ENCODE data around the gene DNMT3A.

DNMT3A gene

DNA sequence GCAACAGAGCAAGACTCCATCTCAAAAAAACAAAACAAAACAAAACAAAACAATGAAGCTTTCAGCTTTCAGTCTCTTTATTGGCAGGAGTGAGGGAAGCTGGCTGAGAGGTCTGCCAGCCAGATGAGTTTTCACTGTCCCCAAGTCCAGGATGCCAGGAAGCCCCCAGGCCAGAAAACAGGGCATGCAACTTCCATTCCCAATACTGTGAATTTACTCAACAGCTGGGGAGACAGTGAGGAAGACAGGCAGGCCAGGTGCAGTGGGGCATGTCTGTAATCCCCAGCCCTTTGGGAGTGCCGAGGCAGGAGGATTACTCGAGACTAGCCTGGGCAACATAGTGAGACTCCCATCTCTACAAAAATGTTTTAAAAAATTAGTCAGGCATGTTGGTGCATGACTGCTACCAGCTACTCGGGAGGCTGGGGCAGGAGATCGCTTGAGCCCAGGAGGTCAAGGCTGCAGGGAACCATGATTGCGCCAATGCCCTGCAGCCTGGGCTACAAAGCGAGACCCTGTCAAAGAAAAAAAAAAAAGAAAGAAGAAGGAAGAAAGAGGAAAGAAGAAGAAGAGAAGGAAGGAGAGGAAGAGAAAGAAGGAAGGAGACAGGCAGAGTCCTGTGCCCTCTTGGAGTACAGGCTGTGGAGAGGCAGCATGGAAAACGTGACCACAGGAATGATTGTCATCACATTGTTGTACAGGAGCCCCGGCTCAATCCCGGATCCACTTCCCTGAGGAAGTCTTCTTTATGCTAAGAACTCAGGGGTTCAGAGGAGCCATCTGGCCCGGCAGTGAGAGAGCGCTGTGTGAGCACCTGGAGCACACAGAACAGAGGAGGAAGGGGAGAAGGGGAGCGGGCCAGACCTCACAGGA is 144.2 kb downstream of the DNMT3A start:
- no peak for DNase-seq

DNA sequence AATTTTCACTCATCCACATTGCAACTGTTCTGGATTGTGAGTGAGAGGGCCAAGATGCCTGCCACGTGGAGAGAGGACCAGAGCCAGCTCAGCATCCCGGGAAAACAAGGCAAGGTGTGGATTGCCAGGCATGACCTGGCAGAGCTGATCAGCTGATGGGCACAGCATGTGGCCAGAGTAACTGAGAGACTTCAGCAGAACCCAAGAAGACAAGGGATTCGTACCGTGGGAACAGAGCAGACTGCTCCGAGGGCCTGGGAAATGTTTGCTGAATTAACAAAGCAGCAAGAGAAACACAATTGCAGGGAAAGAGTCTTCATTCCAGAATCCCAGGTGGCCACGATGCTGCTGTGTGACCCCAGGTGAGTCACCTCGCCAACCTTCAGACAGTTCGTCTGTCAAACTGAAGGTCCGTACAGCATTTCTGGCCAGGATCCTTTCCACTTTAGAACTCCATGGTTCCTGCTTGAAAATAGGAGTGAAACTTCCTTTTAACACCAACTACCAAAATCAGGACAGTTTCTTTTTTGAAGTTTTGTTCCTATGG is 147.1 kb downstream of the DNMT3A start:
- no peak for DNase-seq

DNA sequence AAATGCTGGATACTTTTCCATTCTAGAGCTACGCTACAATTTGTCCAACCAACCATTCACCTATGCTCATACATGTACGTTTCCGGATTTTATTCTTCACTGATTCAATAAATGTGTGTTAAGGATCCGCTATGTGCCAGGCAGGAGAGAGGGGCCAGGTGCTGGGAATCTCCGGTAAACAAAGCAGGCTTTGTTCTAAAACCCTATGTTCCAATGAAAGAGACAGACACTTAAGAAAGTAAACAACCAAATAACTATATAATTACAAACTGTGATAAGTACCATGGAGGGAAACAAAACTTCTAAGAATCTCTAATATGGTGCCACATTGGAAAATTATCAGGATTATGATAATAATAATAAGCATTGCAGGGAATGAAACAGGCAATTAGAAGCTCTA is 151.2 kb downstream of the DNMT3A start:
- DNase-seq: no peak

DNA sequence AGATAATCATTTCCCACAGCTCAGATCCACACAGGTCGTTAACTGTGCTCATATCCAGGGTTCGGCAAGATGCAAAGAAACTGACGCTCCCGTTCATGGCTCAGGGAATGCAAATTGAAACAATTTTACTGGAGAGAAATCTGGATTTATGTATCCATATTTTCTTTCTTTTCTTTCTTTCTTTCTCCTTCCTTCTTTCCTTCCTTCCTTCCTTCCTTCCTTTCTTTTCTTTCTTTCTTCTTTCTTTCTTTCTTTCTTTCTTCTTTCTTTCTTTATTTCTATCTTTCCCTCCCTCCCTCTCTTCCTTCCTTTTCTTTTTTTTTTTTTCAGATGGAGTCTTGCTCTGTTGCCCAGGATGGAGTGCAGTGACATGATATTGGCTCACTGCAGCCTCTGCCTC is 153.3 kb downstream of the DNMT3A start:
- no peak for DNase-seq

DNA sequence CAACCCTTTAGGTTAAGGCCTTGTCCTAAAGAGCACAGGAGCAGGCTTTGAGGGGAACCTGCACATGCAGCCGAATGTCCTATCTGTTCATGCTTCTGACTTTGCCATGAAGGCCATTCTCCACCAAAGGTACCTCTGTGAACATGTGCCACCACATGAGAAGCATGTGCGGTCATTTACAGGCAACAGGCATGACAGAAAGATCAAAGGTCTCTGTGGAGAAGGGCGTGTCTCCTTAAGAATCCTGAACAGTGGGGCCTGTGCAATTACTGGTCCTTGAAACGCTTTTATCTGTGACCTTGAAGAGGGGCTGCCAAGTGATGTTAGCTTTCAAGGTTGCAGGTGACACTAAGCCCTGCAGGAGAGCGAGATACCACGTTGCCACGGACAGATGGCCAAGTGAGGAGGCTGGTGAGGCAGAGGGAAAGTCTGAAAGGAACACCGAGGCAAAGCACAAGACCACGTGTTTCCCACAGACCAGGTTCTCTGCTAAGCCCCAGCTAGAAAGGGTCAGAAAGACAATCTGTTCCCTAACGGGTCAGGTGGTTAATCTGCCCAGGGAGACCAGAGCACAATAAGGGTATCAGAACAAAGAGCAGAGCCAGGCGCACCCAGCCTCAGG is 153.9 kb downstream of the DNMT3A start:
- no peak for DNase-seq

DNA sequence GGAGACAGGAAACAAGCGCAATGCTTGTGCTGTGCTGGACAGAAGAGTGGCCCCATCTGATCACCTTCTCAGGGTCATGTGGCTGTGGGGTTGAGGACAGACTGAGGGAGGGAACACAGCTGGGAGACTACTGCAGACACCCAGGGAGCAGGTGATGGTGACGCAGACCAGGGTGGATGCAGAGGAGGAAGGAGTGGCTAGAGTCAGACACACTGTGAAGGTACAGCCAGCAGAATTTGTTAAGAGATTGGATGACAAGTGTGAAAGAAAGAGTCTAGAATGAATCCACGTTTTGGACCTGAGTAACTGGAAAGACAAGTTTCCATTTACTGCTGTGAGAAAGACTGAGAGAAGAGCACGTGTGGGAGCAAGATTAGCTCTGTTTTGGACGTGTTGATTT is 157.5 kb downstream of the DNMT3A start:
- no peak for DNase-seq

DNA sequence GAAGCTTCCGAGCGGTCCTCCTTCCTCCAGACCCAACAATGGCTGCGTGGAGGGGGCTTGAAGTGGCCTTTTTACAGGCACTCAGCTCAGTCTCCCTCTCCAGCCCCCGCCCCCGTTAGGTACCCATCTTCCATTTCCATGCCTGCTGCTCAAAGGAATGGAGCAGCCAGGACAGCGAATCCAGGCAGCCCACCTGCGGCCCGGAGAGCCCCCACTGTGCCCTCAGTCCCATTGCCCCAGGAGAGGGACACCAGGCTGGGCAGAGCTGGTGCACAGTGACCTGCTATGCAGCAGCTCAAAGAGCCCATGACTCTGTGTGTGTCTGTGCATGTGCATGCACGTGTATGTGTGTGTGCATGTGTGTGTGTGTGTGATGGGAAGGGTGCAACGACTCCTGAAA is 162.7 kb downstream of the DNMT3A start:
- DNase-seq: no peak

All from activated naive CD4-positive, alpha-beta T cell treated with Interleukin-2 at 50 U/mL for 16 hours (primary cell).